AG04450 (cell line): ENCODE measurements around the gene ZNF507. TPM values are rescaled to one million over a fixed set of nuclear protein-coding genes. Genes with fewer than 3 reads are reported as not detected.

Source experiments
- CTCF ChIA-PET: fragments of 300-600, 350-600 bp; formaldehyde crosslinking; extraction: SDS; loops from one replicate; lab custom pipeline; 2022; ENCODE audit warnings: antibody characterized with exemption, inconsistent platforms; lab: Charles Lee
- POLR2A ChIA-PET: fragments of 350-600 bp; formaldehyde crosslinking; extraction: SDS; loops from one replicate; lab custom pipeline; 2021; ENCODE audit warnings: antibody characterized with exemption, inconsistent platforms; lab: Yijun Ruan, JAX
- DNase-seq: peaks from one replicate; pipeline ENCODE4 v3.0.0-alpha.2; 2011; ENCODE audit warnings: low read depth, low spot score
- H3K27ac ChIP-seq: one replicate; pipeline ENCODE4 v1.5.1; 2012; ENCODE audit warnings: low read depth, low read length, control low read depth
- H3K27me3 ChIP-seq: one replicate; pipeline ENCODE4 v1.6.0; 2012; ENCODE audit warnings: low read length; ENCODE audit not compliant: control insufficient read depth, insufficient read depth
- H3K4me3 ChIP-seq: 2 replicates; pipeline ENCODE4 v1.5.1; 2011; ENCODE audit warnings: mild to moderate bottlenecking, low read depth, low read length, control low read depth
- H3K9me3 ChIP-seq: 2 replicates; pipeline ENCODE4 v1.5.1; 2012; ENCODE audit warnings: low read length; ENCODE audit not compliant: control insufficient read depth, insufficient read depth
- CTCF ChIP-seq: IDR thresholded peaks from 2 replicates; pipeline ENCODE4 v1.5.1; 2011; ENCODE audit warnings: low read depth, low read length, control low read depth, inconsistent platforms
- polyA plus RNA-seq: library from polyadenylated mRNA; depleted of rRNA; stranded (reverse); fragments of >200 nt; gene quantifications from 2 replicates; pipeline ENCODE4 v1.2.3, GENCODE V29; 2011

ZNF507 gene
- polyA plus RNA-seq, 1 experiment: 20.3 TPM

GRCh38 chr19:32346901-32347300, 1.5 kb downstream of the ZNF507 start:
- TF ChIP-seq CTCF: no peak
- Histone ChIP-seq H3K9me3 (no peaks in the 10 kb centered on the region), H3K4me3 (peak overlapping the region; percentile 80), H3K27ac (no peak overlapping the region), H3K27me3 (no peaks in the 10 kb centered on the region)
- ChIA-PET POLR2A (interaction anchor here (2.5 kb wide), 1 partner anchor 59 kb away, joined by 16 read pairs; the partner anchor contains the start of gene DPY19L3), CTCF (no interaction called here)
- DNase-seq: no peak

DNA sequence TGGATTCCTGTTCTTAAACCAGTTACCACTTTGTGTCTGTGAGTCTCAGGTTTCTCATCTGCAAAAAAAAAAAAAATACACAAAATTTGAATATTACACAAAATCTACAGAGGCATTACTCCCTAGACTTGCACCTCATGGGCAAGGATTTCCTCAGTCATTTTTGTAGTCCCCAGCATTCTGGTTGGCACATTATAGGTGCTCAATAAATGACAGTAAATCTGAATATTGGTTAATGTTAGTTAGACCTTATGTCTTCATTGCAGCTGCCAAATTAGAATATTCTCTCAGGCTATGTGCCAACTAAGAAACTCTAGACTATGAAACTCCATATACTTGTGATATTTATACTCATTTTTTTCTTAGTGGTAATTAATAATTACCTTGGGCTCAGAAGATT, 2.2 kb downstream of the ZNF507 start:
- POLR2A ChIA-PET: no interaction called here
- no peak overlapping the region for H3K4me3 ChIP-seq
- H3K27me3 ChIP-seq: no peaks in the 10 kb centered on the region
- CTCF ChIA-PET: no interaction called here
- TF ChIP-seq CTCF: no peak
- no peak for DNase-seq
- H3K27ac ChIP-seq: no peak overlapping the region
- H3K9me3 ChIP-seq: no peaks in the 10 kb centered on the region

- no peak for TF ChIP-seq CTCF
- no peak overlapping the region for H3K4me3 ChIP-seq
- DNase-seq: no peak
- no peaks in the 10 kb centered on the region for H3K9me3 ChIP-seq
- H3K27me3 ChIP-seq: no peaks in the 10 kb centered on the region
- ChIA-PET CTCF (no interaction called here), POLR2A (interaction anchor here (1.6 kb wide), 1 partner anchor 25 kb away, joined by 8 read pairs; no protein-coding TSS in a partner anchor)
- H3K27ac ChIP-seq: no peak overlapping the region
These were observed 3.6 kb downstream of the ZNF507 start for GRCh38 chr19:32349051-32349450.

DNA sequence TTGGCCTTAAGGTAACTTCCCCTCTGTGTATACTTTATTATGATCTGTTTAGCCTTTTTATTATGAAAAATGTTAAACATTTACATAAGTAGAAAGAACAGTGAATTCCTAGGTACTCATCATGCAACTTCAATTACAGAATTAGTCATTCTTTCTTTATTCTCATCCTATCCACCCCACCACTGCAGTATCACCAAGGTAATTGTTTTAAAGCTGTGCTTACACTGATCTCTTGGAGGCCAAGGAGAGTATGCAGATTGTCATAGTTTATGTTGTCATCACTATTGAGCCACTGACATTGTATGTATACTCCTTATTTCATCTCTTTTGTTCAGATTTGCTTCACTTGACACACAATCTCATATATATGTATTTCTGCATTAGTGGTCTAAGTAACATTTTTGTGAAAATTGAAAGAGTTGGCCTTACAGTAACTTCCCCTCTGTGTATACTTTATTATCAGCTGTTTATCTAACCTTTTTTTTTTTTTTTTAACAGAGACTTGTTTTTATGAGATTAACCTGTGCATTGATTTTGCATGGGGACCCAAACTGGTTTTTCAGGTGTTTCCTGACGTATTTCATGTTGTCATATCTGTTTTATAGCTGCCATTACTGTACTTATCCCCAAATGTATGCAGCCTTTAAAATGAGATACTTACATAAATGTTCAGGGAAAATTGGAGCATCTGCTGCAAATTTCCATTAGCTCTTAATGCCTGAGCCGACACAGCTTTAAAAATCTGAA, 4.5 kb downstream of the ZNF507 start:
- H3K4me3 ChIP-seq: no peak overlapping the region
- no peak for TF ChIP-seq CTCF
- ChIA-PET CTCF (interaction anchor here (1.1 to 2.1 kb wide), 2 partner anchors 10 to 13 kb away, joined by 4 to 10 read pairs; no protein-coding TSS in a partner anchor), POLR2A (interaction anchor here (1.6 kb wide), 1 partner anchor 24 kb away, joined by 8 read pairs; no protein-coding TSS in a partner anchor)
- no peak for DNase-seq
- H3K27me3 ChIP-seq: no peaks in the 10 kb centered on the region
- H3K9me3 ChIP-seq: no peaks in the 10 kb centered on the region
- H3K27ac ChIP-seq: no peak overlapping the region

- Histone ChIP-seq H3K27ac (no peak overlapping the region), H3K4me3 (no peak overlapping the region), H3K27me3 (no peaks in the 10 kb centered on the region), H3K9me3 (no peaks in the 10 kb centered on the region)
- POLR2A ChIA-PET: interaction anchor here (1.5 to 1.6 kb wide), 2 partner anchors 23 to 55 kb away, joined by 8 to 12 read pairs; partner anchors contain the start of gene DPY19L3
- TF ChIP-seq CTCF: no peak
- no peak for DNase-seq
- CTCF ChIA-PET: interaction anchor here (1.1 to 2.1 kb wide), 2 partner anchors 10 to 13 kb away, joined by 4 to 10 read pairs; no protein-coding TSS in a partner anchor
These were observed 5.1 kb downstream of the ZNF507 start for GRCh38 chr19:32350471-32350865.
